Fibroblast of skin of abdomen (primary cell): Measurements from ENCODE around the gene NAPB.

Source experiments
- DNase-seq: peaks from one replicate; pipeline ENCODE4 v3.0.0-alpha.2; 2013

The NAPB gene

GRCh38 chr20:23437126-23437899 is 16.0 kb upstream of the NAPB start:
- DNase-seq: no peak

DNA sequence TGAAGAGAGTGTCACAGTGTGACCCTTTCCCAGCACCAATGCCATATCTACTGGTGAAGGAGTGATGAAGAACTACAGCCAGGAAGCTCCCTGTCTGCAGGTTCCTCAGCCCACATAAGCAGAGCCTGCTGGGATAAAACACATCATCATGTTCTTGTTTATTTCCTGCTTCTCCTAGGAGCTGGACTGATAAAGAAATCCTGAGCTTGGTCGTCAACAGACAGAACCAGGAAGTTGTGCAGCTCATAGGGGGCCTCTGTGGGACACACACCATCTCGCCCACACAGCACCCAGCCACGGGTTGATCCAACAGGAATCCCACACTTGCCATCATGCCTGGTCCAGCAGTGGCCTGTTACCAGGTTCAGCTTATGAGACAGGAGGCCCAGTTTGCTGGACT is 15.4 kb upstream of the NAPB start:
- no peak for DNase-seq

- DNase-seq: no peak
Measured at GRCh38 chr20:23435626-23436539, 14.6 kb upstream of the NAPB start.

- DNase-seq: no peak
Measured at GRCh38 chr20:23434521-23435313, 13.4 kb upstream of the NAPB start.

DNA sequence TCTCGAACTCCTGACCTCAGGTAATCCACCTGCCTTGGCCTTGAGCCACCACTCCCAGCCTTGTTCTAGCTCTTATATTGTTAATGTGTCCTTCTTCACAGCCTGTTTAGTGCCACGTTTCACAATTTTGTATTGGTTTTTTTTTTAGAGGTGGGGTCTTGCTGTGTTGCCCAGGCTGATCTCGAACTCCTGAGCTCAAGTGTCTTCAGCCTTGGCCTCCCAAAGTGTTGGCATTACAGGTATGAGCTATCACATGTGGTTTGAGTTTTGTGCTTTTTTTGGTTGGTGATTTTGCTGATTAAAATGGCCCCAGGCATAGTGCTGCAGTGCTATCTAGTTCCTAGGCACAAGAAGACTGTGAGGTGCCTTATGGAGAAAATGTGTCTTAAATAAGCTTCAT is 12.3 kb upstream of the NAPB start:
- DNase-seq: no peak

GRCh38 chr20:23425129-23425528 is 3.8 kb upstream of the NAPB start:
- no peak for DNase-seq

DNA sequence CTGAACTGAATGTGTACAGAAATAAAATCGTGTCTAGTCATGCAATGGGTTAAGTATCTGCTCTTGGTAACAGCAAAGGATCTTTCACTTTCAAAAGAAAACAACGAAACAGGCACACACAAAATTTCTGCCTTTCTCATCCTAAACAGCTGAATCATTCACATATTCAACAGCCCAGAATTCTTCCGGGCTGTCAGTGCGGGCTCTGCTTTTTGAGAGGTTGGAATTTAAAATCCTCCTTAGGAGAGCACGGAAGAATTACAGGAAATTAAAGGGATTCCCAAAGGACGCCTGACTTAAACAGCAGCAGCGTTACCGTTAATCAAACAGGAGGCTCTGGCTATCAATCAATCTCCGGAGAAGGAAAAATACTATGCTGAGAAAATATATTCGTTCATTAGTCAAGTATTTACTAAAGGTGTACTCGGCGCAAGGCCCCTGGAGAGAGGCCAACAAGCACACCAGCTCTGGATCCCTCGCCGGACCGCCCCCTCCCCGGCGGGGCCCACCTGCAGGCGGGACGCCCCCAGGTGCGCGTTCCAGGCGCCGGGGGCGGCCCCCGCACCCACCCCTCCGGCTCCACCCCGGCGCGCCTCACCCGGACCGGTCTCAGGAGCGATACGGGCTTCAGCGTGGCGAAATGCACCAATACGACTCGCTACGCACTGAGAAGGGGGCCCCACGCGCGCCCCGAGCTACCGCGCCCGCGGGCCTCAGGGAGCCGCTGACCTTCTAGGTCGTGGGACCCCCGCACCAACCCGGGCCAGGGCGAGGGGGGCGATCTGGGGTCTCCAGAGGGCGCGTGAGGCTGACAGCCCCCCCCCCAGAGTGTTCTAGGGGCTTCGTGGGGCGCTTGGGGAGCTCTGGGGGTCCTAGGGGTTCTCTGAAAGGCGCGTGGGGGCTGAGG is 1.0 kb downstream of the NAPB start:
- DNase-seq: peak; percentile 67

GRCh38 chr20:23419657-23419994 is 1.7 kb downstream of the NAPB start:
- no peak for DNase-seq

DNA sequence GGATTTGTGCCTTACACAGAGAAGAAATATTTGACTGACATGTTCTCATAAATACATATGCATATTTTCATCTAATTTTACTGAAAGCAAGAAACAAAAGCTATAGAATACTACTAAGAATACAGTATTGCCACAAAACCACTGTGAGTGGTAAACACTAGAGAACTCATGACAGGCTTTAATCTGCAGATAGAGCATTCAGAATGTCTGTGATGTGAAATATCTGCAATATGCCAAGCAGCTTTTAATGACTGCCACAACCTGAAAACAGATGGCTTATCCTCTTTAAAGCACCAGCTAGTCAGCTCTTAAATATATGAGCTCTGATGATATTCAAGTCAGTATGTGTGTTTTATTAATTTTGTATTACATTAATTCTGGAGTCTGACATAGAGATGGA is 3.4 kb downstream of the NAPB start:
- no peak for DNase-seq

- DNase-seq: peak; percentile 23
Measured at GRCh38 chr20:23415959-23416583, 5.2 kb downstream of the NAPB start.

DNA sequence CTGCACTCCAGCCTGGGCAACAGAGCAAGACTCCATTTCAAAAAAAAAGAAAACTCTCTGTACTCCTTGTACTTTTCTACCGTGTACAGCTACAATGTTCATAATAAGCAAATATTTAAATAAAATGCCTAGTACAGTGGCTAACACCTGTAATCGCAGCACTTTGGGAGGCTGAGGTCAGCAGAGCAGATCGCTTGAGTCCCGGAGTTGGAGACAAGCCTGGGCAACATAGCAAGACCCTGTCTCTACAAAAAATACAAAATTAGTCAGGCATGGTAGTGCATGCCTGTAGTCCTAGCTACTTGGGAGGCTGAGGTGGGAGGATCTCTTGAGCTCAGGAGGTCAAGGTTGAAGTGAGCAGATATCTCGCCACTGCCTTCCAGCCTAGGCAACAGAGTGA is 5.7 kb downstream of the NAPB start:
- no peak for DNase-seq

DNA sequence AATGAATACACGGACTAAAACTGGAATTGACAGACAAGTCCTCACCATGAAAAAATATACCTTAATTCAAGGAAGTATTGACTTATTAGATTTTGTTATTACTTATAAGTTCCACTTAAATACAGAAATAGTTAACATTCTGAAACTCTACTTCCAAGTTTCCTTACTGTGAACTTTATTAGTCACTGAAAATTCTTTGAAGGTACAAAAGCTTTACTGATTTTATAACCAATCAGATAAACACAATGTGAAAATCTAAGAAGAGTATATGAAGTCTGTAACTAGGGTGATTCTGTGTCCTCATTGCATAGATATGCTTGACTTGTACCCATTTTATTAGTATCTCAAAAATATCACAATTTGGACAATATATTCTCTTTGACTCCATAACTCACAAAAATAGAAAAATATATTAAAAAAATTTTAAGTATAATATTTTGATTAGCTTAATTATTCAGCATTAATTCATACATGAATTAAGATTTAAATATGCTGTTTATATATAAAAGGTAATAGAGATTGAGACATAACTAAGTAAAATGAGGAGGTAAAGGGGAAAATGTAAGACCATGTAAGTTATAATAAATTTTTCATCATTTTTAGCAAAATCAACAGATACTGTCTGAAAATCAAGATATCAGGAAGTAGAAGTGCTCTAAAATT is 6.6 kb downstream of the NAPB start:
- DNase-seq: no peak

DNA sequence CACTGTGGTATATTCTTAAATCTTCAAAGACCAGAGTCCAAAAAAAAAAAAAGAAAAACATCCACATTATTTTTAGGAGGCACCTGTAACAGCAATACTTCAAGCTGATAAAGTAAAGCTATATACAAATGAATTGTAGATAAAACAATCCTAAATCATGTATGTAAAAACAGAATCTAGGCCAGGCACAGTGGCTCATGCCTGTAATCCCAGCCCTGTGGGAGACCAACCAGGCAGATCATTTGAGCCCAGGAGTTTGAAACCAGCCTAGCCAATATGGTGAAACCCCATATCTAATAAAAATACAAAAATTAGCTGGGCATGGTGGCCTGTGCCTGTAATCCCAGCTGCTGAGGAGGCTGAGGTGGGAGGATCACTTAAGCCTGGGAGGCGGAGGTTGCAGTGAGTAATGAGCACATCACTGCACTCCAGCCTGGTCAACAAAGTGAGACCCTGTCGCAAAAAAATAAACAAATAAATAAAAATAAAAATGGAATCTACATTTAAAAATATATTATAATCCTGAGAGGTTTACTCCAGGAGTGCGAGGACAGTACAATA is 7.3 kb downstream of the NAPB start:
- DNase-seq: no peak

DNA sequence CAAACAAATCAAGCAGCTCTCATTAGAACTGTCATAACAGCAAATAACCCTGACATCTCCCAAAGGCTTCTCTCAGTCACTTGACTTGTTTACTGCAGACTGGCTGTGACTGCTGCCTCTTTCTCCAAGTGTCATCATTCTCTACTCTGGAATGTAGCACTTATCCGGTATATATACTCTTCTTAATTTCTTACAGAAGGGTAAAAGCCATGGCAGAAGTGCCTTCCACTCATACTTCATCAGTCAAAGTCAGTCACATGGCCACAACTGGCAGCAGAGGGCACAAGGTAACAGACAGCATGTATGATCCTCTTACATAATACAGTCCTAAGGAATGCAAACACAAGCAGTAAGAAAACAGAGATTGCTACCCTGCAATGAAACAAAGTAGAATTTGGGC is 9.3 kb downstream of the NAPB start:
- DNase-seq: peak; percentile 65

DNA sequence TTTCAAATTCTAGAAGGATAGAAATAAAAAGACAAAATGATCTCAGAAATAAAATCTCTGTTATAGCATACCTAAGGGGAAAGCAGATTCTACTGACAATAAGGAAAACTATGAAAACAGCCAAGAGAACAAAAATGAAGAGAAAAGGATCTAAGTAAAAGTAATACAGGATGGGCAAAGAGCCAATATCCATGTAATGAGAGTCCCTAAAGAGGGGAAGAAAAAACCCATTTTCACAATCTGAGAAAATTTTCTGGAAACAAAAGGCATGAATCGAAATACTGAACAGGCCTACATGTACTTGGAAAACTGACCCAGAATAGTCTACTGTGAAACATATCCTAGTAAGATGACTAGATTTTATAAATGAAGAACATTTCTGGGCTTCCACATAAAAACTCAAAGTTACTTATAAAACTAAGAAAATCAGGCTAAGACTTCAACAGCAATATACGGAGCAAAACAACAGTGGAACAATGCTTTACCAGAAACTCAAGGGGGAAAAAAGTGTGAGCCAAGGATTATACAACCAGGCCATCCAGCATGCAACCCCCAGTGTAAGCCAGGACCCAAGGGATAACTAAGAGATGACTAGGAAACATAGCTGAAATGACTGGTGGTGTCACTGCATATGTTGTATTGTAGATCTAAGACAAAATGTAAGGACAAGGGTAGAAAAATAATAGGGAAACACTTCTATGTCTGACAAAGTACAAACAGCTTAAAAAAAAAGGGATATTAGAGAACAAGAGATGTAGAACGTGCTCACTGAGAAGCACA is 10.2 kb downstream of the NAPB start:
- peak; percentile 16 for DNase-seq

DNA sequence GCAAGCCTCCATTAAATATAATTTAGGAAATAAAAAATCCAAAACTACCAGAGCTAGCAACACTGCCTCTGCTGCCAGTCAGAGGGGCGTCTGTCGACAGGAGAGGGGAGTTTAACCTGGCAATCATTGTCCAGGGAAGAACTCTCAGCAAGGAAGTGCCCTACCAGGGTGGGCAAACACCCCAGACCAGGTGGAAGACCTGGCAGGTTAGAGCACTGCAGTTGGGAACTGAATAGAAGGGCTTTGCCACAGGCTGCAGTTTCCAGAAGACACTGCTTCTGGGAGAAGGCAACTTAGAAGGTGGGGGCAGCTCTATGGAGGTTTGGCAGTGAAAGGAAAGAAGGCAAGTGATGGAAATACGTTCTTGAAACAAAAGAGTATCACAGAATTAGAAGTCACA is 11.5 kb downstream of the NAPB start:
- DNase-seq: no peak

GRCh38 chr20:23408957-23409356 is 12.3 kb downstream of the NAPB start:
- DNase-seq: no peak

- no peak for DNase-seq
Measured at GRCh38 chr20:23407781-23408464, 13.4 kb downstream of the NAPB start.

GRCh38 chr20:23406880-23407279 is 14.4 kb downstream of the NAPB start:
- DNase-seq: no peak
